Naive thymus-derived CD4-positive, alpha-beta T cell (primary cell): ENCODE measurements around the gene TGFB2. TPM values are rescaled to one million over a fixed set of nuclear protein-coding genes. Genes with fewer than 3 reads are reported as not detected.
A peak's percentile ranks its signal among the peaks of the same experiment; 100 is the strongest.

ENCODE experiments used
- ATAC-seq: fragments of 150-1000 bp; cut with Tn5 transposase; 2 replicates; pipeline ENCODE4 v1.10.0; 2021; ENCODE audit warnings: mild to moderate bottlenecking, moderate library complexity
- CTCF ChIA-PET: fragments of 350-600 bp; sonication (Branson Sonifier 250); formaldehyde crosslinking; loops from one replicate; lab custom pipeline; 2021; ENCODE audit warnings: antibody characterized with exemption; lab: Charles Lee
- POLR2A ChIA-PET: fragments of 350-600 bp; sonication (Branson Sonifier 250); formaldehyde crosslinking; loops from one replicate; lab custom pipeline; 2021; ENCODE audit warnings: antibody characterized with exemption, inconsistent platforms; lab: Charles Lee
- DNase-seq, 9 donors: peaks; one replicate each; pipeline versions ENCODE4 v3.0.0 to v3.0.0-alpha.2; 2020 to 2022; ENCODE audit warnings: mixed read lengths in 1 of 9
- H3K27ac ChIP-seq: one replicate; pipeline ENCODE4 v1.7.0; 2013; ENCODE audit warnings: mild to moderate bottlenecking, low read depth, low read length, moderate library complexity
- H3K27me3 ChIP-seq, 2 donors: one replicate each; pipeline ENCODE4 v1.7.0; 2013; ENCODE audit warnings: low read length in 2 of 2, mild to moderate bottlenecking in 2 of 2, moderate library complexity in 2 of 2; ENCODE audit not compliant: control insufficient read depth in 2 of 2, insufficient read depth in 2 of 2
- H3K36me3 ChIP-seq, 3 experiments: 1 replicate in 2 of 3; 2 replicates in 1 of 3; pipeline ENCODE4 v1.7.0; 2013; ENCODE audit warnings: low read length in 3 of 3, mild to moderate bottlenecking in 3 of 3, moderate library complexity in 1 of 3; ENCODE audit not compliant: insufficient read depth in 3 of 3, control insufficient read depth in 2 of 3
- H3K4me1 ChIP-seq, 2 donors: one replicate each; pipeline ENCODE4 v1.7.0; 2013; ENCODE audit warnings: low read length in 2 of 2, mild to moderate bottlenecking in 2 of 2, moderate library complexity in 1 of 2; ENCODE audit not compliant: control insufficient read depth in 2 of 2, insufficient read depth in 2 of 2
- H3K4me3 ChIP-seq: 2 replicates; pipeline ENCODE4 v1.7.0; 2013; ENCODE audit warnings: mild to moderate bottlenecking, low read length
- H3K9me3 ChIP-seq, 3 experiments: 1 replicate in 2 of 3; 2 replicates in 1 of 3; pipeline ENCODE4 v1.7.0; 2013; ENCODE audit warnings: low read length in 3 of 3; ENCODE audit not compliant: control insufficient read depth in 2 of 3
- H3K27ac Mint-ChIP-seq, 9 donors: one replicate each; pipeline ENCODE4 v1.8.0; 2020 to 2022; ENCODE audit warnings: mixed read lengths in 9 of 9, mild to moderate bottlenecking in 8 of 9, moderate library complexity in 5 of 9, inconsistent platforms in 2 of 9
- H3K27me3 Mint-ChIP-seq, 5 donors: one replicate each; pipeline ENCODE4 v1.8.0; 2021 to 2022; ENCODE audit warnings: mixed read lengths in 5 of 5, mild to moderate bottlenecking in 1 of 5
- H3K36me3 Mint-ChIP-seq, 5 donors: one replicate each; pipeline ENCODE4 v1.8.0; 2020 to 2022; ENCODE audit warnings: mixed read lengths in 5 of 5, mild to moderate bottlenecking in 3 of 5, inconsistent platforms in 1 of 5
- H3K4me1 Mint-ChIP-seq, 7 donors: one replicate each; pipeline ENCODE4 v1.8.0; 2020 to 2022; ENCODE audit warnings: mixed read lengths in 7 of 7, mild to moderate bottlenecking in 3 of 7, inconsistent platforms in 1 of 7
- H3K4me3 Mint-ChIP-seq, 10 donors: one replicate each; pipeline ENCODE4 v1.8.0; 2020 to 2022; ENCODE audit warnings: mild to moderate bottlenecking in 10 of 10, mixed read lengths in 10 of 10, moderate library complexity in 6 of 10, inconsistent platforms in 2 of 10
- H3K9me3 Mint-ChIP-seq, 11 donors: one replicate each; pipeline ENCODE4 v1.8.0; 2020 to 2022; ENCODE audit warnings: mixed read lengths in 11 of 11, mild to moderate bottlenecking in 4 of 11, inconsistent platforms in 1 of 11, moderate library complexity in 1 of 11
- intact Hi-C, 2 donors: fragments of 100-400 bp; cut with micrococcal nuclease; formaldehyde crosslinking; loops; one replicate each; pipeline ENCODE4 v1.15.1; 2023
- polyA plus RNA-seq, 2 donors: library from polyadenylated mRNA; unstranded; fragments of 300-500 nt; fragmentation: Illumina TruSeq; gene quantifications; one replicate each; pipeline ENCODE4 v1.2.3, GENCODE V29; 2021
- total RNA-seq, 6 experiments: library from RNA in 5 of 6; stranded (reverse) in 5 of 6; gene quantifications; 1 replicate in 5 of 6; 2 replicates in 1 of 6; pipeline ENCODE4 v1.2.3 and lab custom pipeline; 2021 to 2026

The TGFB2 gene
- total RNA-seq (not detected), polyA plus RNA-seq (not detected), total RNA-seq (lab: John Stamatoyannopoulos, UW) (not detected)

DNA sequence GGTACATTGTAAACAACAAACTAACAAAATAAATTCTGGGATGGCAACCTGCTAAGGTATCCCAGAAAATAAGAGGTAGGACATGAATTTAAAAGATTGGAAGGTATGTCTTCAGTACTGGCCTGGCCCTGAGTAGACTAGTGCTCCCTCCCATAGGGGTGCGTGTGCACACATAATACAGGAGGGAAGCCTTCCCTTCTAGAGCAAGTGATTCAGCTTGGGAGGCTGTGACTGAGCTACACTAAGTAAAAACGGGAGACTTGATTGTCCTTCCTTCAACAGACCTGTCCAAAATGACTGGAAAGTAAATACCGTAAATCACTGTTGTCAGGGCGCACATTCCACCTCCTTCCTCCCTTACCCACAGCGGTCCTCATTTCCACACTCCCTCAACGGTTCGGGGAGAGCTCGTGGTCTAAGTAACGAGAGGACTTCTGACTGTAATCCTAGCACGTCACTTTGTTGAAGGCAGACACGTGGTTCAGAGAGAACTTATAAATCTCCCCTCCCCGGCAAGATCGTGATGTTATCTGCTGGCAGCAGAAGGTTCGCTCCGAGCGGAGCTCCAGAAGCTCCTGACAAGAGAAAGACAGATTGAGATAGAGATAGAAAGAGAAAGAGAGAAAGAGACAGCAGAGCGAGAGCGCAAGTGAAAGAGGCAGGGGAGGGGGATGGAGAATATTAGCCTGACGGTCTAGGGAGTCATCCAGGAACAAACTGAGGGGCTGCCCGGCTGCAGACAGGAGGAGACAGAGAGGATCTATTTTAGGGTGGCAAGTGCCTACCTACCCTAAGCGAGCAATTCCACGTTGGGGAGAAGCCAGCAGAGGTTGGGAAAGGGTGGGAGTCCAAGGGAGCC, at the start of gene TGFB2:
TSS of gene TGFB2 (plus strand) at position 523 of the 859 bp plus-strand sequence. CDS start 1,366 bp downstream, outside the sequence.
- peaks cover 0 to 30% (median 13%) of the 10 kb centered on the region in 5 donors for H3K36me3 Mint-ChIP-seq
- DNase-seq (peak in 2 of 9 donors; percentile 26), ATAC-seq (peak; percentile 56)
- H3K27me3 Mint-ChIP-seq, result peaks cover 15 to 48% (median 23%) of the 10 kb centered on the region in 5 donors
- ChIA-PET CTCF (no interaction called here), POLR2A (no interaction called here)
- H3K4me3 ChIP-seq, result peak within 1 kb of the TSS; percentile 63
- peak within 1 kb of the TSS in 2 of 10 donors; percentile 86 to 87 for H3K4me3 Mint-ChIP-seq
- no peaks in the 10 kb centered on the region for H3K9me3 ChIP-seq
- intact Hi-C loops, result loop anchor here in 1 of 2 donors (10.0 kb wide), 1 partner anchor 830 kb away; the partner anchor contains the start of gene LYPLAL1
- H3K4me1 ChIP-seq, result peaks cover 4 to 26% of the 10 kb centered on the region in 2 donors
- no peaks in the 10 kb centered on the region for H3K36me3 ChIP-seq
- H3K27ac Mint-ChIP-seq, result peak within 1 kb of the TSS in 5 of 9 donors; percentile 9 to 74 (median 54)
- no peaks in the 10 kb centered on the region for H3K9me3 Mint-ChIP-seq
- H3K27me3 ChIP-seq, result peaks cover 0 to 3% of the 10 kb centered on the region in 2 donors
- peaks cover 14 to 25% (median 24%) of the 10 kb centered on the region in 7 donors for H3K4me1 Mint-ChIP-seq
- no peak within 1 kb of the TSS for H3K27ac ChIP-seq

DNA sequence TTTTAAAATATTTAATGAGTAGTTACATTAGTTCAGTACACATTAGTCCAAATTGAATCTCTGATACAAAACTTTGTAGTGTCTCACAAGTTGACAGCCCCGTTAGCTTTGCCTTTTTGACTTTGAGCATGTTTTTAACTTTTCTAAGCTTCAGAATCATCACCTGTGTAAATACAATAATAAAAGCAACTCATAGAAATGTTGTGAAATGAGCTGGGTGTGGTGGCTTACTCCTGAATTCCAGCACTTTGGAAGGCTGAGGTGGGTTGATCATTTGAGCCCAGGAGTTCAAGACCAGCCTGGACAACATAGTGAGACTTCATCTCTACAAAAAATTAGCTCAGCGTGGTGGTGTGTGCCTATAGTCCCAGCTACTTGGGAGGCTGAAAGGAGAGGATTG, 49.0 kb upstream of the TGFB2 start:
- H3K27me3 ChIP-seq, result no peaks in the 10 kb centered on the region
- ATAC-seq, result no peak
- no peak overlapping the region for H3K4me3 ChIP-seq
- no peaks in the 10 kb centered on the region for H3K9me3 ChIP-seq
- H3K36me3 Mint-ChIP-seq, result peaks cover 0 to 23% (median 1%) of the 10 kb centered on the region in 5 donors
- H3K27ac Mint-ChIP-seq, result no peak overlapping the region
- H3K4me1 ChIP-seq, result no peaks in the 10 kb centered on the region
- no peaks in the 10 kb centered on the region for H3K27me3 Mint-ChIP-seq
- peaks cover 0 to 47% (median 32%) of the 10 kb centered on the region in 7 donors for H3K4me1 Mint-ChIP-seq
- no peak for DNase-seq
- no peaks in the 10 kb centered on the region for H3K9me3 Mint-ChIP-seq
- intact Hi-C loops, result no loop called here
- no peak overlapping the region for H3K27ac ChIP-seq
- H3K4me3 Mint-ChIP-seq, result no peak overlapping the region
- peaks cover 0 to 15% (median 0%) of the 10 kb centered on the region in 3 experiments for H3K36me3 ChIP-seq
- ChIA-PET CTCF (no interaction called here), POLR2A (no interaction called here)

DNA sequence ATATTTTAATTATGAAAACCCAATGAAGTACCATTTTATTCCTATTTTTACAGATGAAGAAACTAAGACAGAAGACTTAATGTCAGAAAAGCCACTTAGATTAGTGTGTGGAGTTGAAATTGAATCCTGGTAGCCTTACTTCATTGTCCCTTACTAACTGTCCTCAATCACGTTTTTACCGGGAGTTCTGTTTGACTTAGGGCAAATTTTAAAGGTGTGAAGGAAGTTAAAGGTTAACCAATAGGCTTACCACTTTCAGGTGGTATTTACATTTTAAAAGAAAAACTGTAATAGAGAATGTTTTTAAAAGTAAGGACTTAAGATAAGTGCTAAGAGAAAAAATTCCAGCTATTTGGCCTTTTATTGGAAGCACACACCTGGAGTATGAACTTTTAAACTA, 47.7 kb upstream of the TGFB2 start:
- ATAC-seq, result no peak
- H3K4me1 Mint-ChIP-seq, result peaks cover 5 to 53% (median 40%) of the 10 kb centered on the region in 7 donors

DNA sequence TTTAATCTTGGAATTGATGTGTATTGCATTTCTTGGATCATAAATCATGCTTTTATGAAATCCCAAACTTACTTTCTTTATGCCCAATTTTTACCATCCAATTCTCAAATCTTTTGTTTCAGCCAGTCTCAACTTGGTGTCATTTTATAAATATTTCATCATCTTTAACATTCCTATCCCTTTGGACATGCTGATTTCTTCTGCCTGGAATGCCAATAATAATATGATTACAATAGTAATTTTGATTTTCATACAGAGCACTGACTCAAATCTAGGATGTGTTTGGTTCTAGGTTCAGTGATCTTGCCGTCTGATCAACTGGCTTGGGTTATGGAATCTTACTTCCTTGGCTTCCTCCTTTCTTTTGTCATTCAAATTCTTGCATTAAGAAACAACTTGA, 47.3 kb upstream of the TGFB2 start:
- intact Hi-C loops, result no loop called here
- CTCF ChIA-PET, result no interaction called here
- no peak for ATAC-seq
- no peaks in the 10 kb centered on the region for H3K27me3 Mint-ChIP-seq
- Histone ChIP-seq H3K4me1 (no peaks in the 10 kb centered on the region), H3K27me3 (no peaks in the 10 kb centered on the region), H3K27ac (no peak overlapping the region), H3K4me3 (no peak overlapping the region), H3K36me3 (peaks cover 0 to 16% (median 0%) of the 10 kb centered on the region in 3 experiments), H3K9me3 (no peaks in the 10 kb centered on the region)
- no peak overlapping the region for H3K4me3 Mint-ChIP-seq
- POLR2A ChIA-PET, result no interaction called here
- H3K9me3 Mint-ChIP-seq, result no peaks in the 10 kb centered on the region
- peaks cover 5 to 51% (median 36%) of the 10 kb centered on the region in 7 donors for H3K4me1 Mint-ChIP-seq
- H3K36me3 Mint-ChIP-seq, result peaks cover 0 to 29% (median 9%) of the 10 kb centered on the region in 5 donors
- no peak for DNase-seq
- no peak overlapping the region for H3K27ac Mint-ChIP-seq

More for the DNA sequence above, 47.7 kb upstream of the TGFB2 start:
- H3K36me3 Mint-ChIP-seq, result peaks cover 0 to 30% (median 7%) of the 10 kb centered on the region in 5 donors
- Histone ChIP-seq H3K27ac (no peak overlapping the region), H3K4me3 (no peak overlapping the region), H3K36me3 (peaks cover 0 to 15% (median 0%) of the 10 kb centered on the region in 3 experiments), H3K4me1 (no peaks in the 10 kb centered on the region), H3K27me3 (no peaks in the 10 kb centered on the region), H3K9me3 (no peaks in the 10 kb centered on the region)
- POLR2A ChIA-PET, result no interaction called here
- H3K4me3 Mint-ChIP-seq, result no peak overlapping the region
- no peaks in the 10 kb centered on the region for H3K27me3 Mint-ChIP-seq
- intact Hi-C loops, result no loop called here
- CTCF ChIA-PET, result no interaction called here
- DNase-seq, result no peak
- H3K27ac Mint-ChIP-seq, result peak overlapping the region in 2 of 9 donors; percentile 0 to 5
- no peaks in the 10 kb centered on the region for H3K9me3 Mint-ChIP-seq

DNA sequence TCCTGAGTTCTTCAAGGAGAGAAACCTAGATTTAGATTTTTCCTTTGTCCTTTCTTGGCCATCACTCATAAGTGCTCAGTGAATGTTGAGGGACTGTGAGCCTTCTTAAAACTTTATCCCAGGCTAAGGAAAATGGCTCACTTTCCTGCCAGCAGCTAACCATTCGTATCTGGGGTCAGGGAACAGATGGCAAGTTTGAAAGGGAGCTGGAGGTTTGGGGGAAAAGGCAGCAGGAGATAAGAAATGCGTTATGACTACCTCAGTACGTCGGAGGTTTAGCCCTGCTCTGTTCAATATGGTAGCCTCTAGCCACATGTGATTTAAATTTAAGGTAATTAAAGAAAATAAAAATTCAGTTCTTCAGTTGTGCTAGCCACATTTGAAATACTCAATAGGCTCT, 46.7 kb upstream of the TGFB2 start:
- Mint-ChIP-seq H3K36me3 (peaks cover 0 to 29% (median 9%) of the 10 kb centered on the region in 5 donors), H3K9me3 (no peaks in the 10 kb centered on the region), H3K4me1 (peaks cover 7 to 51% (median 35%) of the 10 kb centered on the region in 7 donors), H3K27ac (no peak overlapping the region), H3K4me3 (no peak overlapping the region), H3K27me3 (no peaks in the 10 kb centered on the region)
- Histone ChIP-seq H3K27me3 (no peaks in the 10 kb centered on the region), H3K36me3 (peaks cover 0 to 22% (median 0%) of the 10 kb centered on the region in 3 experiments), H3K27ac (no peak overlapping the region), H3K9me3 (no peaks in the 10 kb centered on the region), H3K4me3 (no peak overlapping the region), H3K4me1 (no peaks in the 10 kb centered on the region)
- ATAC-seq, result no peak
- intact Hi-C loops, result no loop called here
- POLR2A ChIA-PET, result no interaction called here
- no peak for DNase-seq
- CTCF ChIA-PET, result no interaction called here

DNA sequence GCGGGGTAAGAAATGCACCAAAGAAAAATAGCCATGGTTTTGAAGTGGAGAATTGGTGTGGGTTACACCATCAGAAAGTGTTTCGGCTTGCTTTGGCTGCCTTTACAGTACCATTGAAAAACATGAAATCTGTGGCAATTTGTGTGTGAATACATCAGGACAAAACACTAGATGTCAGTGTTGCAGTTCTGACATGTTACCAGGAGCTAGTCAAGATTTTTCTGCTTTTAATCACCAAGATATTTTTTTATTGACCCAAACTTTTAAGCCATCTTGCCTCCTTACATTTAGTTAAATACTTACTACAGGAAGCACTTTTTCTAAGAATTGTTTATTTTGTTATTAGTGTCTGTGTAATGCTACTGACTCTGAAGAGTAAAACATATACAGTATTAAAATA, 45.7 kb upstream of the TGFB2 start:
- POLR2A ChIA-PET, result interaction anchor here (0.7 kb wide), 1 partner anchor 14 kb away, joined by 3 read pairs; the partner anchor contains the start of gene RRP15
- Mint-ChIP-seq H3K4me1 (peaks cover 7 to 51% (median 35%) of the 10 kb centered on the region in 7 donors), H3K9me3 (no peaks in the 10 kb centered on the region), H3K27me3 (no peaks in the 10 kb centered on the region), H3K27ac (no peak overlapping the region), H3K36me3 (peaks cover 0 to 23% (median 9%) of the 10 kb centered on the region in 5 donors), H3K4me3 (no peak overlapping the region)
- CTCF ChIA-PET, result interaction anchor here (0.7 to 1.2 kb wide), 2 partner anchors 26 to 58 kb away, joined by 3 to 4 read pairs; no protein-coding TSS in a partner anchor
- ATAC-seq (no peak), DNase-seq (no peak)
- Histone ChIP-seq H3K27ac (no peak overlapping the region), H3K9me3 (no peaks in the 10 kb centered on the region), H3K4me3 (no peak overlapping the region), H3K4me1 (no peaks in the 10 kb centered on the region), H3K27me3 (no peaks in the 10 kb centered on the region), H3K36me3 (peaks cover 0 to 18% (median 0%) of the 10 kb centered on the region in 3 experiments)
- intact Hi-C loops, result loop anchor here in 1 of 2 donors (1.0 kb wide), 1 partner anchor 1117 kb away; no protein-coding TSS in a partner anchor
